Hematopoietic multipotent progenitor cell treated with erythropoietin and hydrocortisone succinate and interleukin-3 and kit ligand, for 4 days (in vitro differentiated cells): ENCODE measurements around the gene GOSR2.
"Not testable (repeated sequence)": the region's sequence is repeated elsewhere in the genome, so short reads cannot be mapped to it uniquely, and the experiment has no call there.

ENCODE experiments used
- DNase-seq: peaks from one replicate; pipeline ENCODE4 v3.0.0-alpha.2; 2015

Gene GOSR2

GRCh38 chr17:46894476-46895151 is 28.3 kb upstream of the GOSR2 start:
- DNase-seq, result no peak

DNA sequence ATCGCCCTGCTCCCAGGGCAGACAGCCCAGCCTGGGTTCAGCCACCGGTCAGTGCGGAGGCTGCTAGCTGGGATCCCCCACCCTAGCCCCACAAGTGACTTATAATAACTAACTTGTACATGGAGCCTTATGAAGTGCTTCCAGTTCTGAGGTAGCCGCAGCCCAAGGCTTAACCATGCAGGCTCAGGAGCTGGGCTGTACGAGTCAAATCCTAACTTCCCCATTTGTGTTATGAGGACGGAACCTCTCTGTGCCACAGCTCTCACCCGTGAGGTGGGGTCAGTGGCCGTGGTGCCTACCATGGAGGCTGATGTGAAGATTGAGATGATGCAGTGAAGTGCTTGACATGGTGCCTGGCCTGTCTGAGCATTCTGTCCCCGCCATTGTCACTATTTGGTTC is 27.8 kb upstream of the GOSR2 start:
- peak; percentile 46 for DNase-seq

DNA sequence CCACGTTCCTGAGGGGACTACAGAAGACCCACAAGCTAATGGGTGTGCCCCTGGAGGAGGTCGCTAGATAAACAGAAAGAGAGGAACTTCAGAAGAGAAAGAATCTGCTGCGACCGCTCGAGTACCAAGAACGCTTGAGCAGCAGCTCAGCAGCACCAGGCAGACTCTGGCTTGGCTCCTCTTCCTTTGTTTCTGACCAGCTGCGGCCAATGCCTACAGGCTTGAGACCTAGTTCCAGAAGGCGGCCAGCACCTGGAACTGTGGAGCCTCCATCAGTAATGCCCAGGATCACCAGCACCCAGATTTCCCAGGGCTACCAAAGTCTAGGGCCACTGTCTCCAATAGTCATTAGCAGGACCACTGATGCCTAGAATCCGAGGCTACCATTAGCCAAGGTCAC is 26.0 kb upstream of the GOSR2 start:
- DNase-seq, result peak; percentile 39

GRCh38 chr17:46898364-46898763 is 24.6 kb upstream of the GOSR2 start:
- DNase-seq, result no peak

DNA sequence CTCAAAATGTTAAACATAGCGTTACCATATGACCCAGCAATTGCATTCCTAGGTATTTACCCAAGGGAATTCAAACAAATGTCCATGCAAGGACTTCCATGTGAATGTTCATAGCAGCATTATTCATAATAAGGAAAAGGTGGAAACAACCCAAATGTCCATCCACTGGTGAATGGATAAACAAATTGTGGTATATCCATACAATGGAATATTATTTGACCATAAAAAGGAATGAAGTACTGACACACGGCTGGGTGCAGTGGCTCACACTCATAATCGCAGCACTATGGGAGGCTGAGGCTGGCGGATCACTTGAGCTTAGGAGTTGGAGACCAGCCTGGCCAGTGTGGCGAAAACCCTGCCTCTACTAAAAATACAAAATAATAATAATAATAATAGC is 24.1 kb upstream of the GOSR2 start:
- DNase-seq, result no peak

GRCh38 chr17:46901291-46901690 is 21.7 kb upstream of the GOSR2 start:
- no peak for DNase-seq

GRCh38 chr17:46903762-46904672 is 18.9 kb upstream of the GOSR2 start:
- no peak for DNase-seq

- no peak for DNase-seq
Observed at GRCh38 chr17:46908068-46908737, 14.8 kb upstream of the GOSR2 start.

GRCh38 chr17:46910179-46910927 is 12.6 kb upstream of the GOSR2 start:
- no peak for DNase-seq

GRCh38 chr17:46911311-46911710 is 11.6 kb upstream of the GOSR2 start:
- DNase-seq, result no peak

GRCh38 chr17:46915596-46915995 is 7.4 kb upstream of the GOSR2 start:
- DNase-seq, result no peak

DNA sequence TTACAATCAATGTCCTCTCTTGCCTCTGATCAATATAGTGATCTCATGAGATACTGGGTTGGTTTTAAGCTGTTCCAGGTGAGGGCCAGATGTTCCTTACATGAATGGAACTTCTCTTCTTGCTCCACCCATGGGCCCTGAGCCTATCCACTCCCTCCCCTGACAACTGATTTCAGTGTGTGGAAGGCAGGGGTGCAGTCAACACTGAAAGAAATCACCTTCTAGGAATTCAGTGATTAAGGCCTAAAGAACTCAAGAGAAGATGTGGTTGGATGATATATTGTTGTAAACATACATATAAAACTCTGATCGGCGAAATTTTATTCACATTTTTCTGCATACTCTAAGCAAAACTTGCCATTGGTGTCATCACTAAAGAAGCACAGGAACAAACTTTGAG is 6.7 kb upstream of the GOSR2 start:
- no peak for DNase-seq

- no peak for DNase-seq
Observed at GRCh38 chr17:46916623-46917022, 6.3 kb upstream of the GOSR2 start.

- no peak for DNase-seq
Observed at GRCh38 chr17:46917041-46917440, 5.9 kb upstream of the GOSR2 start.

DNA sequence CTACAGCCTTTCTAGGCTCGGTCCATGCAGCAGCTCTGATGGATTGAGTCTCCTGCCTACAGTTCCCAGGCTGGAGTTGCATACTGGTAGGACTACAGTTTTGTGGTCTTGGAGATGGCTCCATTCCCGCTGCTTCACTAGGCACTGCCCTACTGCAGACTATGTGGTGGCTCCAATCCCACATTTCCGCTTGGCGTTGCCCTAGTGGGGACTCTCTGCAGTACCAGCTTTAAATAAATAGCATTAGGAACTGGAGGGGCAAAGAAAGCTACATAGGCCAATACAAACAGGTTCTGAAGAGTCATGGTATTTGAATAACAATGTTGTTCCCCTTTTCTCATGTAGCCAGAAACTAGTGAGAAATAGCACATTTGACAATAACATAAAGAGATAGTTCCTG is 5.4 kb upstream of the GOSR2 start:
- DNase-seq, result peak; percentile 20

DNA sequence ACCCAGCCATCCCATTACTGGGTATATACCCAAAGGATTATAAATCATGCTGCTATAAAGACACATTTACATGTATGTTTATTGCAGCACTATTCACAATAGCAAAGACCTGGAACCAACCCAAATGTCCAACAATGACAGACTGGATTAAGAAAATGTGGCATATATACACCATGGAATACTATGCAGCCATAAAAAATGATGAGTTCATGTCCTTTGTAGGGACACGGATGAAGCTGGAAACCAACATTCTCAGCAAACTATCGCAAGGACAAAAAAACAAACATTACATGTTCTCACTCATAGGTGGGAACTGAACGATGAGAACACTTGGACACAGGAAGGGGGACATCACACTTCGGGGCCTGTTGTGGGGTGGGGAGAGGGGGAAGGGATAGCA is 998 bp upstream of the GOSR2 start:
- not testable (repeated sequence) for DNase-seq

DNA sequence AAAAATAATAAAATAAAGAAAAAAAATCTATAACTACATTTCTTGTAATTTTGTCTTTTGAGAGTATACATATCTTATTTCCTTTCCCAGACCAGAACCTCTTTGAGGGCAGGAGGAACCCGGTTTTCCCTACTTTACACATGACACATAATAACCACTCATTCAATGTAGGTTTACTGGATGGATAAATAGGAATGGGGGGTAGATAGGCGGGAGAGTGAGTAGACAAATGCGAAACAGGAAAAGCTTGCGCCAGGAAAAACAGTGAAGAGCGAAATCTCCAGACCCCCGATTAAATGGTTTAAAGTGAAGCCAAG is 515 bp upstream of the GOSR2 start:
- DNase-seq, result no peak

GRCh38 chr17:46925185-46925868 is 2.4 kb downstream of the GOSR2 start:
- no peak for DNase-seq

DNA sequence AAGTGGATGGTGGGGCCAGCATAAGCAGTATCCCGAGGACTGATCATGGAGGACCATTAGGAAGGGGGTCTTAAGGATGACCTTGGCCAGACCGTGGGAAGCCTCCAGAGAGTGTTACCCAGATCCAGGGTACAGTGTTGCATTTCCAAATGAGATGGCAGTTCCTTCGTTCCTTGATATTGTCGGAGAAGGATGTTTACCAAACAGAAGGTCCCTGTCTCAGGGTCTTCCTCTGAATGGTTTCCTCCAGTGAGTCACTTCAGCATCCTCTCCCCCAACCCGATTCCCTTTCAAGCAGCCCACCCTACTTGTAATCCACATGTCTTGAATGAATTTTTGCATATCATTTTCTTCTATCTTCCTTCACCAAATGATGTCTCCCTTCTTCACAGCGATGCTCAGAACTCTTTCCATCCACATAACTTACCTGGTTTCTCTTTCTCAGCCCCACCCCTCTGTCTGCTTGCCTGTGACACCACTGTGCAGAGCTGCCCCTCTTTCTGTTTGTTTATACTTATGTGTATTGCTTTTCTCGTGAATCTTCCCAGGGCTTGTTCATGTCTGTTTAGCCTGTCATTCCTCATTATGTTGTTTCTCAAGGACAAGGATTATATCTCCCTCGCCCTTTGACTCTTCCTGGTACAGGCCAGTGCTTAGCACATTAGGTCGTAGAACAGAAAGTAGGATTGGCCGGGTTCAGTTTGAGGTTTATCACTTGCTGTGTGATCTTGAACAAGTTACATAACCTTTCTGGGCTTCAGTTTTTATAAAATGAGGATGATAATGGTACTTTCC is 5.7 kb downstream of the GOSR2 start:
- no peak for DNase-seq

DNA sequence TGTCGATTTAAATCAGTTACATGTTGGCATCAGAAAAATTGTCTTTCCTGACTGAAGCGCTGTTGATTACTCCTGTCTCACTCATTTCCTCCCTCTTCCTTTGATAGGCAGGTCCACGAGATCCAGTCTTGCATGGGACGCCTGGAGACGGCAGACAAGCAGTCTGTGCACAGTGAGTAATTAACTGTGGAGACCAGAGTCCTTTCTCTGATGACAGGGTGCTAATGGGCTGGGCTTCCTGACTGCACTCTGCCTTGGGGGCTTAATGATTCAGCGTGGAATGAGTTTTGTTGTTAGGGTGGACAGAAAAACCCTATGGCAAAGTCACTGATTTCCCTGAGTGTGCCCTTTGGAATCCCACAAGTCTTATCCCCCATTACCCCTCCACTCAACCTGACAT is 6.5 kb downstream of the GOSR2 start:
- DNase-seq, result no peak

DNA sequence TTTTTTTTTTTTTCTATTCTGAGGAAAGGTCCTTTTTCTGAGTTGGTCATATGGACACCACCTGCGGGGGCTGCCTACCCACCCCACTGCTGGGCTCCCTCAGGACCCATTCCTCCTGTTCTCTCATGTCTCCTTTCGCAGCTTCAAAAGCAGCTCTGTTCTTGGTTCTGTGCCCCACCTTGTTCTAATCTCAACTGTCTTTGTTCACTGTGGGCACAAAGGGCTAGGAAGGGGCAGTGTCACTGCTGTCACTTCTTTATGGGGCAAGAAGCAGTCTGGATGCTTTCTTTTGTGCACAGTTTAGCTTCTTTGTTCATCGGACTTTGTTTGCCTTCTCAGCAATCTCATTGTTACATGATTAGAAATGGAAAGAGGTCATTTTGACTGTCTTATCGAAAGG is 7.1 kb downstream of the GOSR2 start:
- no peak for DNase-seq

DNA sequence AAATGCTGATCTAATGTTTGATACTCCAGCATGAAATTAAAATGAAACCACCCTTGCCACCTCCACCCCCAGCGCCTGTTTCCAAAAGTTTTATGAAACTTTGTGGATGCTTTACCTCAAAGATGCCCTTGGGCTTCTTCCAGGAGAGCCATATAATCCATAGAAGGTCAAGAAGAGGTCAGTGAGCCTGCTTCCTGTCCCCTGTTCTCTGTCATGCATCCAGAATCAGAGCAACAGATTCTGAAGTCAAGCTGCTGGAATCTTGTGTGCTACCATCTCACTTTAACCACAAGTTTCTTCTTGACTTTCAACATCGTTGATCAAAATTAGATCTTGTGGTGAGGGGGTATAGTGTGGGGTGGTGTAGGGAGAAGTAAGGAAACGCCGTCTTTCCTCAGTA is 8.6 kb downstream of the GOSR2 start:
- DNase-seq, result no peak
